ENCODE measurements around the gene CLMN. TPM values are rescaled to one million over a fixed set of nuclear protein-coding genes. Genes with fewer than 3 reads are reported as not detected.

CLMN gene
- total RNA-seq, 1 donor from 2014 or later = 25.3 TPM

DNA sequence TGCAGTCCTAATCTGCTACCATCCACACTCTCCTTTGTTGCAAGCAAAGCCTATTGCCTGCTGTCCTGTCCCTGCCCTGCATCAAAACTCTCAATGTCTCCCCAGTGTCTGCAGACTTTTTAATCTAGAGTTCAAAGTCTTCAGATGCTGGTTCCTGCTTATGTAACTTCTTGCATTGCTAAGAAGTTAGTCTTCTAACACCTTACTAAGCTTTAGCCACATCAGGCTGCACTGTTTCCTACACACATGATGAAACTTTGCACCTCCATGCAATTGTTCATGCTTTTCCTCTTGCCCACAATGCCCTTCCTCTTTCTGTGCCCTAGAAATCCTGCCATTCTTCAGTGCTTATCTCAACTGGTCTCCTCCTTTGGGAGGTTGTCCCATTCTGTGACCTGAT is 146.2 kb downstream of the CLMN start:
- no peak for TF ChIP-seq CTCF (IDR thresholded peaks at IDR 0.05; ENCODE audit: unreplicated experiment)
- H3K4me3 Mint-ChIP-seq (ENCODE audit: low read depth) = no peak overlapping the region
- no peak for DNase-seq (ENCODE audit: low spot score, unreplicated experiment)
- H3K4me1 Mint-ChIP-seq (ENCODE audit: low read depth) = peaks cover 2% of the 10 kb centered on the region
- H3K27me3 Mint-ChIP-seq = no peaks in the 10 kb centered on the region
- H3K9me3 Mint-ChIP-seq (ENCODE audit: low read depth) = peaks cover 3% of the 10 kb centered on the region
- H3K36me3 Mint-ChIP-seq (ENCODE audit: insufficient read depth) = no peaks in the 10 kb centered on the region
- no peak overlapping the region for H3K27ac Mint-ChIP-seq

DNA sequence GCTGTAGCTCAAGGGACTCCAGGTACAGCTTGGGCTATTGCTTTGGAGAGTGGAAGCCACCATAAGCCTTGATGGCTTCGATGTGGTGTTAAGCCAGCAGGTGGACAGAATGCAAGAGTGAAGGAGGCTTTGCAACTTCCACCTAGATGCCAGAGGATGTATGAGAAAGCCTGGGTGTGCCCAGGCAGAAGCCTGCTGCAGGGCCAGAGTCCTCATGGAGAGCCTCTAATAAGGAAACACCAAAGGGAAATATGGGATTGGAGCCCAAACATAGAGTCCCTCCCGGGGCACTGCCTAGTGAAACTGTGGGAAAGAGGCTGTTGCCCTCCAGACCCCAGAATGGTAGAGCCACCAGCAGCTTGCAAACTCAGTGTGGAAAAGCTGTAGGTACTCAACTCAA is 152.5 kb downstream of the CLMN start:
- Mint-ChIP-seq H3K9me3 (ENCODE audit: low read depth) (peaks cover 17% of the 10 kb centered on the region), H3K27me3 (no peaks in the 10 kb centered on the region), H3K4me3 (ENCODE audit: low read depth) (no peak overlapping the region), H3K27ac (no peak overlapping the region), H3K4me1 (ENCODE audit: low read depth) (peaks cover 12% of the 10 kb centered on the region), H3K36me3 (ENCODE audit: insufficient read depth) (peaks cover 7% of the 10 kb centered on the region)
- DNase-seq (ENCODE audit: low spot score, unreplicated experiment) = no peak
- no peak for TF ChIP-seq CTCF (IDR thresholded peaks at IDR 0.05; ENCODE audit: unreplicated experiment)

DNA sequence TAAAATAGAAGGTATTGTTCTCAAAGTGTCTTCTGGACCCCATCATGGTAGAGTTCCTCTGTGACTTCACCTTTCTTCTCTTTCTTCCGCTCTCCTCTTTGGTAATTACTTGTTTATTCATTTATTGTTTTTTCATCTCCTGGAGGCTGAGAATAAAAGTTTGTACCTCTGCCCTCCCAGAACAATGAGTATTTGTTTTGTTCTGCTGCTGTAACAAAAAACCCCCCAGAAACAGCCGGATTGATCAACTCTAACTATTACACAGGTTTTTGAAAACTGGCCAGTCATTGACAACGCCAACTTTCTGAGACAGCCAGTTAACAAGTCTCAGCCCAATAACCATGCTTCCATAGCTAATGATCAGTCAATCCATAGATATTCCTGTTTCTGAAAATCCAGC is 154.2 kb downstream of the CLMN start:
- Mint-ChIP-seq H3K4me1 (ENCODE audit: low read depth) (peaks cover 23% of the 10 kb centered on the region), H3K27me3 (no peaks in the 10 kb centered on the region), H3K36me3 (ENCODE audit: insufficient read depth) (peaks cover 7% of the 10 kb centered on the region), H3K27ac (no peak overlapping the region), H3K9me3 (ENCODE audit: low read depth) (peaks cover 17% of the 10 kb centered on the region), H3K4me3 (ENCODE audit: low read depth) (no peak overlapping the region)
- no peak for DNase-seq (ENCODE audit: low spot score, unreplicated experiment)
- TF ChIP-seq CTCF (IDR thresholded peaks at IDR 0.05; ENCODE audit: unreplicated experiment) = no peak

- H3K4me3 Mint-ChIP-seq (ENCODE audit: low read depth) = no peak overlapping the region
- H3K36me3 Mint-ChIP-seq (ENCODE audit: insufficient read depth) = peaks cover 7% of the 10 kb centered on the region
- peaks cover 17% of the 10 kb centered on the region for H3K9me3 Mint-ChIP-seq (ENCODE audit: low read depth)
- no peak overlapping the region for H3K27ac Mint-ChIP-seq
- no peak for TF ChIP-seq CTCF (IDR thresholded peaks at IDR 0.05; ENCODE audit: unreplicated experiment)
- H3K4me1 Mint-ChIP-seq (ENCODE audit: low read depth) = peaks cover 23% of the 10 kb centered on the region
- H3K27me3 Mint-ChIP-seq = no peaks in the 10 kb centered on the region
- no peak for DNase-seq (ENCODE audit: low spot score, unreplicated experiment)
These were observed 155.2 kb downstream of the CLMN start for GRCh38 chr14:95164506-95164905.

- Mint-ChIP-seq H3K9me3 (ENCODE audit: low read depth) (peaks cover 15% of the 10 kb centered on the region), H3K4me3 (ENCODE audit: low read depth) (no peak overlapping the region), H3K36me3 (ENCODE audit: insufficient read depth) (peaks cover 7% of the 10 kb centered on the region), H3K4me1 (ENCODE audit: low read depth) (peaks cover 22% of the 10 kb centered on the region), H3K27me3 (no peaks in the 10 kb centered on the region), H3K27ac (no peak overlapping the region)
- no peak for DNase-seq (ENCODE audit: low spot score, unreplicated experiment)
- no peak for TF ChIP-seq CTCF (IDR thresholded peaks at IDR 0.05; ENCODE audit: unreplicated experiment)
These were observed 156.0 kb downstream of the CLMN start for GRCh38 chr14:95163666-95164065.
